ENCODE data around the gene INSM1. TPM values are rescaled to one million over a fixed set of nuclear protein-coding genes. Genes with fewer than 3 reads are reported as not detected.
A peak's percentile ranks its signal among the peaks of the same experiment; 100 is the strongest.

Gene INSM1
- polyA plus RNA-seq, 3 donors, result not detected

- no peak for DNase-seq
- intact Hi-C loops (cut with micrococcal nuclease), result no loop called here
- Histone ChIP-seq H3K27me3 (ENCODE audit: control insufficient read depth in 2 of 2, insufficient read depth in 2 of 2, low read length in 2 of 2) (no peaks in the 10 kb centered on the region), H3K36me3 (replicated peaks in 1 of 2; ENCODE audit: control insufficient read depth in 1 of 2, insufficient read depth in 2 of 2, low read length in 2 of 2) (no peaks in the 10 kb centered on the region), H2AFZ (ENCODE audit: insufficient read depth, low read depth, low read length, poor library complexity, severe bottlenecking) (no peak overlapping the region), H3K27ac (ENCODE audit: low read depth in 1 of 2, low read length in 2 of 2) (no peak overlapping the region), H3K9me3 (replicated peaks in 1 of 2; ENCODE audit: control insufficient read depth in 1 of 2, insufficient read depth in 1 of 2, low read length in 2 of 2) (no peaks in the 10 kb centered on the region), H3K4me2 (replicated peaks; ENCODE audit: extremely low read depth, low read length, poor library complexity, severe bottlenecking) (no peak overlapping the region), H3K79me2 (ENCODE audit: insufficient read depth, low read length) (no peaks in the 10 kb centered on the region), H3K4me3 (replicated peaks in 1 of 3; ENCODE audit: low read depth in 2 of 3, low read length in 3 of 3) (no peak overlapping the region), H3K4me1 (ENCODE audit: control insufficient read depth in 1 of 2, insufficient read depth in 2 of 2, low read length in 2 of 2) (peaks cover 44 to 54% of the 10 kb centered on the region in 2 donors), H4K20me1 (ENCODE audit: insufficient read depth, low read length) (no peaks in the 10 kb centered on the region), H3K9ac (ENCODE audit: insufficient read depth, low read length, poor library complexity, severe bottlenecking) (no peak overlapping the region)
- H3K27me3 Mint-ChIP-seq (ENCODE audit: low read depth in 3 of 3), result peaks cover 0 to 2% (median 0%) of the 10 kb centered on the region in 3 donors
- H3K4me1 Mint-ChIP-seq, result peaks cover 49% of the 10 kb centered on the region
- peaks cover 0 to 2% of the 10 kb centered on the region in 2 donors for H3K36me3 Mint-ChIP-seq
- peak overlapping the region in 2 of 7 donors; percentile 1 to 17 for H3K27ac Mint-ChIP-seq
- TF ChIP-seq, protein P1, sequence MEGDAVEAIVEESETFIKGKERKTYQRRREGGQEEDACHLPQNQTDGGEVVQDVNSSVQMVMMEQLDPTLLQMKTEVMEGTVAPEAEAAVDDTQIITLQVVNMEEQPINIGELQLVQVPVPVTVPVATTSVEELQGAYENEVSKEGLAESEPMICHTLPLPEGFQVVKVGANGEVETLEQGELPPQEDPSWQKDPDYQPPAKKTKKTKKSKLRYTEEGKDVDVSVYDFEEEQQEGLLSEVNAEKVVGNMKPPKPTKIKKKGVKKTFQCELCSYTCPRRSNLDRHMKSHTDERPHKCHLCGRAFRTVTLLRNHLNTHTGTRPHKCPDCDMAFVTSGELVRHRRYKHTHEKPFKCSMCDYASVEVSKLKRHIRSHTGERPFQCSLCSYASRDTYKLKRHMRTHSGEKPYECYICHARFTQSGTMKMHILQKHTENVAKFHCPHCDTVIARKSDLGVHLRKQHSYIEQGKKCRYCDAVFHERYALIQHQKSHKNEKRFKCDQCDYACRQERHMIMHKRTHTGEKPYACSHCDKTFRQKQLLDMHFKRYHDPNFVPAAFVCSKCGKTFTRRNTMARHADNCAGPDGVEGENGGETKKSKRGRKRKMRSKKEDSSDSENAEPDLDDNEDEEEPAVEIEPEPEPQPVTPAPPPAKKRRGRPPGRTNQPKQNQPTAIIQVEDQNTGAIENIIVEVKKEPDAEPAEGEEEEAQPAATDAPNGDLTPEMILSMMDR (IDR thresholded peaks at IDR 0.05), result no peak
- peaks cover 0 to 2% (median 0%) of the 10 kb centered on the region in 7 donors for H3K9me3 Mint-ChIP-seq
- no peak overlapping the region for H3K4me3 Mint-ChIP-seq
- WGBS (ENCODE audit: insufficient coverage), result 97% methylated on average over 13 of the region's 13 CpGs
Observed at GRCh38 chr20:20329564-20329963, 38.3 kb upstream of the INSM1 start.

DNA sequence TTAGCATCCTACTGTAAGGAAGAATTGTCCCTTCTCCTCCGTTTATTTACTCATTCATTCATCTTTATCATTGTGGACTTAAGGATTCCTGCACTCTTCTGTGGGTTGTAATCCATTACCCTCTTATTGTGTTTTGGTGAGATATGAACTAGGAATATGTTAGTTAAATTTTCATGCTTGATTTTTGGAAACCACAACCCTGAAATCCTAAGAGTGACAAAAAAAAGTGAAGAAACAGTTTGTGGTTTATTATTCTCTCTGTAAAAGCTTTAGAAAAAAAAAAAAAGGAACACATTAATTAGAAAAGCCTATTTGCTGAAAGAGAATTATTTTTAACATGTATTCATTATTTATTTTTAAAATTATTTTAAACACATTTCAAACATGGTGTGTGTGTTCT is 36.7 kb upstream of the INSM1 start:
- TF ChIP-seq, protein P1 (IDR thresholded peaks at IDR 0.05), result no peak
- Histone ChIP-seq H4K20me1 (ENCODE audit: insufficient read depth, low read length) (no peaks in the 10 kb centered on the region), H3K79me2 (ENCODE audit: insufficient read depth, low read length) (no peaks in the 10 kb centered on the region), H3K36me3 (replicated peaks in 1 of 2; ENCODE audit: control insufficient read depth in 1 of 2, insufficient read depth in 2 of 2, low read length in 2 of 2) (no peaks in the 10 kb centered on the region), H3K27ac (ENCODE audit: low read depth in 1 of 2, low read length in 2 of 2) (peak overlapping the region; percentile 50 to 68), H3K4me2 (replicated peaks; ENCODE audit: extremely low read depth, low read length, poor library complexity, severe bottlenecking) (peak overlapping the region; percentile 52), H3K9me3 (replicated peaks in 1 of 2; ENCODE audit: control insufficient read depth in 1 of 2, insufficient read depth in 1 of 2, low read length in 2 of 2) (peaks cover 0 to 3% of the 10 kb centered on the region in 2 donors), H3K4me1 (ENCODE audit: control insufficient read depth in 1 of 2, insufficient read depth in 2 of 2, low read length in 2 of 2) (peaks cover 47 to 59% of the 10 kb centered on the region in 2 donors), H3K27me3 (ENCODE audit: control insufficient read depth in 2 of 2, insufficient read depth in 2 of 2, low read length in 2 of 2) (no peaks in the 10 kb centered on the region), H3K4me3 (replicated peaks in 1 of 3; ENCODE audit: low read depth in 2 of 3, low read length in 3 of 3) (no peak overlapping the region), H2AFZ (ENCODE audit: insufficient read depth, low read depth, low read length, poor library complexity, severe bottlenecking) (no peak overlapping the region), H3K9ac (ENCODE audit: insufficient read depth, low read length, poor library complexity, severe bottlenecking) (no peak overlapping the region)
- no peak for DNase-seq
- intact Hi-C loops (cut with micrococcal nuclease), result loop anchor here in 1 of 2 donors (5.0 kb wide), 1 partner anchor 64 kb away; no protein-coding TSS in a partner anchor
- H3K4me1 Mint-ChIP-seq, result peaks cover 53% of the 10 kb centered on the region
- peaks cover 0 to 2% (median 0%) of the 10 kb centered on the region in 3 donors for H3K27me3 Mint-ChIP-seq (ENCODE audit: low read depth in 3 of 3)
- H3K4me3 Mint-ChIP-seq, result no peak overlapping the region
- H3K36me3 Mint-ChIP-seq, result peaks cover 0 to 2% of the 10 kb centered on the region in 2 donors
- WGBS (ENCODE audit: insufficient coverage), result no CpG with 5 or more reads among the region's 1 CpG
- H3K27ac Mint-ChIP-seq, result peak overlapping the region in 5 of 7 donors; percentile 12 to 73 (median 51)
- peaks cover 0 to 6% (median 3%) of the 10 kb centered on the region in 7 donors for H3K9me3 Mint-ChIP-seq
